ENCODE measurements around the gene ARHGAP15. TPM values are rescaled to one million over a fixed set of nuclear protein-coding genes. Genes with fewer than 3 reads are reported as not detected.

ARHGAP15 gene
- total and polyA plus RNA-seq, 4 experiments from 2014 or later: 218 to 524 (median 365) TPM

DNA sequence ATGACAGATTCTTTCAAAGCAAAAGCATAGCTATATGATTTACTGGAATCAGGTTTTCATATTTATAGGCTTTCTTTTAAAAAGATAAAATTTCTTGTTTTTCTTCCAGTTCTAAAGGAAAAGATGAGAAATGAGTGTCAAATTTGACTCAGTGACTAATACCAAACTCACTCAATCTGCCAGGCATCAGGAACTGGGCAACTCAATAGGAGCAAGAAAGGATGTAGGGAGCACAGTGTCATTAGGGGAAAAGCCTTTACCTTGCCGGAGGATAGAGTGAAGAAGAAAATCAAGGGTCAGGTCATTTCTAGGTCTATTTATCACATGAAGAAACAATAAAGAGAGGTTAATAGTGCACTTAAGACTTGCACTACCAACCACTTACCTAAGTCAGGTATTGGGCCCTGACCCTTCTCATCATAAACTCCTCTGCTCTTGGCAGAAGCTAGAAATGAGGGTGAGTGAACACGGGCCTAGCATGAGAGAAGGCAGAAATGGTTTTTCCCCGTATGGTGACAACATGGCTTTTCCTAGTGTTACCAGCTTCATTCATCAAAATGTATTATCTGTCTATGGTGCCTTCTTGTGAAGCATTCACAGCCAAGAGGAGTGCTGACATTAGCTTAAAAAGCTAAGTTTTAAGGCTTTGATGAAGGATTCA lies 151.0 kb downstream of the ARHGAP15 start:
- no peak overlapping the region for H3K27ac ChIP-seq (ENCODE audit: low read depth, low read length)
- POLR2A ChIA-PET (ENCODE audit: partially characterized antibody): interaction anchor here (1.0 to 1.2 kb wide), 2 partner anchors 29 to 152 kb away, joined by 3 read pairs; no protein-coding TSS in a partner anchor
- CTCF ChIA-PET (ENCODE audit: partially characterized antibody): interaction anchor here (0.6 to 4.0 kb wide), 11 partner anchors 9 to 171 kb away, joined by 3 to 20 read pairs (median 4); no protein-coding TSS in a partner anchor
- no peak overlapping the region for H3K4me3 ChIP-seq (ENCODE audit: low read length in 2 of 2)
- H3K27me3 Mint-ChIP-seq: no peaks in the 10 kb centered on the region
- no peak for DNase-seq
- H3K4me1 ChIP-seq (ENCODE audit: insufficient read depth, low read length): peaks cover 50% of the 10 kb centered on the region
- H3K36me3 Mint-ChIP-seq: peaks cover 22 to 39% of the 10 kb centered on the region in 2 donors
- peak overlapping the region in 5 of 8 donors; percentile 4 to 57 (median 37) for H3K4me3 Mint-ChIP-seq
- no peaks in the 10 kb centered on the region for H3K9me3 ChIP-seq (ENCODE audit: control insufficient read depth in 1 of 2, low read length in 2 of 2)
- H3K27ac Mint-ChIP-seq: peak overlapping the region; percentile 8 to 84 (median 57)
- no peaks in the 10 kb centered on the region for H3K9me3 Mint-ChIP-seq
- H3K27me3 ChIP-seq (ENCODE audit: insufficient read depth, low read length): no peaks in the 10 kb centered on the region
- H3K36me3 ChIP-seq (ENCODE audit: insufficient read depth, low read length): no peaks in the 10 kb centered on the region
- intact Hi-C loops (cut with micrococcal nuclease): no loop called here
- H3K4me1 Mint-ChIP-seq: peaks cover 56 to 90% (median 75%) of the 10 kb centered on the region in 4 donors

DNA sequence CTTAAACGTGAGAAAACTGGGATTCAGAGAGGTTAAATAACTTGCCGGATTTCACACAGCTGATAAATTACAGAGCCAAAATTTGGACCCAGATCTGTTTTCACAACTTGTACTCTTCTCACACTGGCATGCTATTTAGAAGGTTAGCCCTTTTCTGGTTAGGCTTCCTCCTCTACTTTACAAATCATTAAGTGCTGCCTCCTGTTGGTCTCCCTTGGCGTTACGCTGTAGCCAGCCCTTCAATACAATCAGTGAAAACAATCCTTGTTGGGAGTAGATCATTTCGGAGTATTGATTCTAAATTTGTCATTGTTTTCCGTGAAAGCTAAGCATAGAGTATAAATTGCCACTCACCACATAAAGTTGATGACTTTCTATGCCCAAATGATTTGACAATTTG lies 153.5 kb downstream of the ARHGAP15 start:
- DNase-seq: peak in 1 of 5 donors; percentile 21
- POLR2A ChIA-PET (ENCODE audit: partially characterized antibody): no interaction called here
- peaks cover 17 to 26% of the 10 kb centered on the region in 2 donors for H3K36me3 Mint-ChIP-seq
- no peaks in the 10 kb centered on the region for H3K27me3 Mint-ChIP-seq
- Histone ChIP-seq H3K27ac (ENCODE audit: low read depth, low read length) (no peak overlapping the region), H3K4me1 (ENCODE audit: insufficient read depth, low read length) (peaks cover 27% of the 10 kb centered on the region), H3K4me3 (ENCODE audit: low read length in 2 of 2) (no peak overlapping the region), H3K9me3 (ENCODE audit: control insufficient read depth in 1 of 2, low read length in 2 of 2) (no peaks in the 10 kb centered on the region), H3K36me3 (ENCODE audit: insufficient read depth, low read length) (no peaks in the 10 kb centered on the region), H3K27me3 (ENCODE audit: insufficient read depth, low read length) (no peaks in the 10 kb centered on the region)
- CTCF ChIA-PET (ENCODE audit: partially characterized antibody): interaction anchor here (0.8 to 4.7 kb wide), 9 partner anchors 9 to 172 kb away, joined by 3 to 36 read pairs (median 7); no protein-coding TSS in a partner anchor
- peaks cover 39 to 81% (median 57%) of the 10 kb centered on the region in 4 donors for H3K4me1 Mint-ChIP-seq
- peak overlapping the region in 1 of 8 donors; percentile 9 for H3K4me3 Mint-ChIP-seq
- intact Hi-C loops (cut with micrococcal nuclease): no loop called here
- peak overlapping the region in 5 of 7 donors; percentile 5 to 91 (median 38) for H3K27ac Mint-ChIP-seq
- no peaks in the 10 kb centered on the region for H3K9me3 Mint-ChIP-seq

DNA sequence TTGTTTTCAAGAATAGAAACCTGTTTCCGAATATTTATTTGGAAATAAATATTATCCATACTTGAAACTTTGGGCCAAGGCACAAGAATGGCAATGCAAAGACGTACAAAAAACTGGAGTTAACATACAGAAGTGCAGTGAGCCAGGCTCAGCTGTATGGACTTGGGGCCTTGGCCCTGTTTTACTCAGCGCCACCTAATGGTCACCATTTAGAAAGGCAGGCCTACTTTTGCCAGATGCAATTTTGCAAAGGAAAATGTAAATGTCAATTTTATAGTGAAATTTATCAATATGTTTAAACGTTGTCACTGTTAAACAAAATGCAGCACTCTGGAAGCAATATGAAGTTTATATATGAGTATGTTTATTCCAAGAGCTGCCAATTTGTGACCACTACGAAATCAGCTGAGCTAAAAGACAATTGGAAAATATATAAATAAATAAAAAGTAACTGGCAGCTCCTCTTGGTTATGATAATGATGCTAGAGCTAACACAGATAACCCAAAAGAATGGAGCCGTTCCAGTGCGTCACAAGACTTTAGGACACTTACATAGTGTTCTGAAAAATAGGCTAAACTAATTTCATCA lies 155.0 kb downstream of the ARHGAP15 start:
- Mint-ChIP-seq H3K4me3 (peak overlapping the region in 1 of 8 donors; percentile 32), H3K27me3 (no peaks in the 10 kb centered on the region), H3K36me3 (peaks cover 20 to 35% of the 10 kb centered on the region in 2 donors), H3K9me3 (no peaks in the 10 kb centered on the region), H3K4me1 (peaks cover 42 to 82% (median 57%) of the 10 kb centered on the region in 4 donors), H3K27ac (peak overlapping the region; percentile 18 to 83 (median 53))
- intact Hi-C loops (cut with micrococcal nuclease): loop anchor here (1.0 to 2.0 kb wide), 3 partner anchors 122 to 249 kb away; no protein-coding TSS in a partner anchor
- peaks cover 26% of the 10 kb centered on the region for H3K4me1 ChIP-seq (ENCODE audit: insufficient read depth, low read length)
- H3K4me3 ChIP-seq (ENCODE audit: low read length in 2 of 2): no peak overlapping the region
- no peaks in the 10 kb centered on the region for H3K36me3 ChIP-seq (ENCODE audit: insufficient read depth, low read length)
- POLR2A ChIA-PET (ENCODE audit: partially characterized antibody): no interaction called here
- CTCF ChIA-PET (ENCODE audit: partially characterized antibody): interaction anchor here (0.7 to 4.7 kb wide), 42 partner anchors 8 to 320 kb away, joined by 3 to 36 read pairs (median 4); no protein-coding TSS in a partner anchor
- no peaks in the 10 kb centered on the region for H3K27me3 ChIP-seq (ENCODE audit: insufficient read depth, low read length)
- H3K9me3 ChIP-seq (ENCODE audit: control insufficient read depth in 1 of 2, low read length in 2 of 2): no peaks in the 10 kb centered on the region
- no peak overlapping the region for H3K27ac ChIP-seq (ENCODE audit: low read depth, low read length)
- DNase-seq: peak; percentile 31 to 46 (median 35)

DNA sequence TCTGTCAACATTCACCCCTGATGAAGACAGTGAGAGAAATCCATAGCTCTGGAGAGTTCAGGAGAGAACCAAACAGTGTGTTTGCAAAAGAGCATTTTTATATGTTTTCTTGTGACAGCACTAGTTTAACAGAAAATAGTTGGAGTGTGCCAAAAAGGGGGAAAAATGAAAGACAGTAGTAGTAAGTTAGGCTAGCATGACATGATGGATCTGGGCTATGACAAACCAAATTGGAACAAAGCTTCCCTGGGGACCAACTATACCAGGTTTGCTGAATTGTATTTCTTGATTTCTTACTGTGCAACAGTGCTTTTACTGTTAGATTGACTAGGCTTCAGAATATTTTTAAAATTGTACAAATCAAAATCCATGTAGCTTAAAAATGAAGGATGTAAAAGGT lies 159.8 kb downstream of the ARHGAP15 start:
- H3K27me3 ChIP-seq (ENCODE audit: insufficient read depth, low read length): no peaks in the 10 kb centered on the region
- Mint-ChIP-seq H3K27ac (peak overlapping the region in 4 of 7 donors; percentile 29 to 61 (median 46)), H3K9me3 (no peaks in the 10 kb centered on the region), H3K27me3 (no peaks in the 10 kb centered on the region), H3K4me3 (peak overlapping the region in 3 of 8 donors; percentile 13 to 34 (median 15)), H3K36me3 (peaks cover 15 to 28% of the 10 kb centered on the region in 2 donors), H3K4me1 (peaks cover 30 to 65% (median 47%) of the 10 kb centered on the region in 4 donors)
- ChIA-PET POLR2A (ENCODE audit: partially characterized antibody) (interaction anchor here (0.8 to 1.2 kb wide), 3 partner anchors 31 to 178 kb away, joined by 3 to 5 read pairs (median 3); no protein-coding TSS in a partner anchor), CTCF (ENCODE audit: partially characterized antibody) (interaction anchor here (0.9 to 1.6 kb wide), 4 partner anchors 8 to 148 kb away, joined by 3 to 4 read pairs (median 3); no protein-coding TSS in a partner anchor)
- no peaks in the 10 kb centered on the region for H3K9me3 ChIP-seq (ENCODE audit: control insufficient read depth in 1 of 2, low read length in 2 of 2)
- no peaks in the 10 kb centered on the region for H3K36me3 ChIP-seq (ENCODE audit: insufficient read depth, low read length)
- peaks cover 33% of the 10 kb centered on the region for H3K4me1 ChIP-seq (ENCODE audit: insufficient read depth, low read length)
- DNase-seq: no peak
- no peak overlapping the region for H3K4me3 ChIP-seq (ENCODE audit: low read length in 2 of 2)
- intact Hi-C loops (cut with micrococcal nuclease): no loop called here
- H3K27ac ChIP-seq (ENCODE audit: low read depth, low read length): no peak overlapping the region

GRCh38 chr2:143290221-143290620 lies 161.0 kb downstream of the ARHGAP15 start:
- H3K4me1 Mint-ChIP-seq: peaks cover 34 to 71% (median 53%) of the 10 kb centered on the region in 4 donors
- Histone ChIP-seq H3K27ac (ENCODE audit: low read depth, low read length) (no peak overlapping the region), H3K4me3 (ENCODE audit: low read length in 2 of 2) (no peak overlapping the region), H3K36me3 (ENCODE audit: insufficient read depth, low read length) (no peaks in the 10 kb centered on the region), H3K27me3 (ENCODE audit: insufficient read depth, low read length) (no peaks in the 10 kb centered on the region), H3K4me1 (ENCODE audit: insufficient read depth, low read length) (peaks cover 41% of the 10 kb centered on the region), H3K9me3 (ENCODE audit: control insufficient read depth in 1 of 2, low read length in 2 of 2) (no peaks in the 10 kb centered on the region)
- POLR2A ChIA-PET (ENCODE audit: partially characterized antibody): interaction anchor here (1.0 kb wide), 1 partner anchor 179 kb away, joined by 5 read pairs; no protein-coding TSS in a partner anchor
- no peak overlapping the region for H3K4me3 Mint-ChIP-seq
- no peak for DNase-seq
- CTCF ChIA-PET (ENCODE audit: partially characterized antibody): interaction anchor here (1.0 kb wide), 1 partner anchor 11 kb away, joined by 4 read pairs; no protein-coding TSS in a partner anchor
- H3K9me3 Mint-ChIP-seq: no peaks in the 10 kb centered on the region
- peak overlapping the region in 4 of 7 donors; percentile 7 to 84 (median 36) for H3K27ac Mint-ChIP-seq
- intact Hi-C loops (cut with micrococcal nuclease): no loop called here
- H3K27me3 Mint-ChIP-seq: no peaks in the 10 kb centered on the region
- peaks cover 15 to 32% of the 10 kb centered on the region in 2 donors for H3K36me3 Mint-ChIP-seq

- no peaks in the 10 kb centered on the region for H3K9me3 ChIP-seq (ENCODE audit: control insufficient read depth in 1 of 2, low read length in 2 of 2)
- H3K4me1 ChIP-seq (ENCODE audit: insufficient read depth, low read length): peaks cover 40% of the 10 kb centered on the region
- DNase-seq: no peak
- no peak overlapping the region for H3K27ac ChIP-seq (ENCODE audit: low read depth, low read length)
- H3K4me3 ChIP-seq (ENCODE audit: low read length in 2 of 2): no peak overlapping the region
- no peaks in the 10 kb centered on the region for H3K36me3 ChIP-seq (ENCODE audit: insufficient read depth, low read length)
- intact Hi-C loops (cut with micrococcal nuclease): no loop called here
- Mint-ChIP-seq H3K36me3 (peaks cover 13 to 40% of the 10 kb centered on the region in 2 donors), H3K4me3 (no peak overlapping the region), H3K27ac (peak overlapping the region in 3 of 7 donors; percentile 8 to 76 (median 23)), H3K4me1 (peaks cover 36 to 80% (median 59%) of the 10 kb centered on the region in 4 donors), H3K27me3 (no peaks in the 10 kb centered on the region), H3K9me3 (no peaks in the 10 kb centered on the region)
- ChIA-PET CTCF (ENCODE audit: partially characterized antibody) (interaction anchor here (1.0 kb wide), 1 partner anchor 10 kb away, joined by 3 read pairs; no protein-coding TSS in a partner anchor), POLR2A (ENCODE audit: partially characterized antibody) (no interaction called here)
- no peaks in the 10 kb centered on the region for H3K27me3 ChIP-seq (ENCODE audit: insufficient read depth, low read length)
Observed at GRCh38 chr2:143294068-143294467, 164.8 kb downstream of the ARHGAP15 start.

Measured in CD4-positive, alpha-beta memory T cell (primary cell).